Neutrophil (primary cell): ENCODE data around the gene HIVEP1.

Experiments used
- H3K27ac ChIP-seq: fragments of 200-600 bp; sonication (generic); 2 replicates; pipeline ENCODE4 v1.5.1; 2016; ENCODE audit warnings: mild to moderate bottlenecking, moderate library complexity
- H3K27me3 ChIP-seq: fragments of 200-600 bp; sonication (generic); 2 replicates; pipeline ENCODE4 v1.6.0; 2016; ENCODE audit warnings: mild to moderate bottlenecking
- H3K36me3 ChIP-seq: fragments of 200-600 bp; sonication (generic); 2 replicates; pipeline ENCODE4 v1.5.1; 2017
- H3K4me1 ChIP-seq, 2 experiments: fragments of 200-600 bp in 1 of 2; sonication (generic) in 1 of 2; 1 replicate in 1 of 2; 2 replicates in 1 of 2; pipeline versions ENCODE4 v1.5.1 to v1.6.1; 2013 to 2016; ENCODE audit warnings: low read depth in 1 of 2, low read length in 1 of 2, mild to moderate bottlenecking in 1 of 2, moderate library complexity in 1 of 2; ENCODE audit not compliant: control insufficient read depth in 1 of 2, insufficient read depth in 1 of 2
- H3K4me3 ChIP-seq, 2 experiments: fragments of 200-600 bp in 1 of 2; sonication (generic) in 1 of 2; 1 replicate in 1 of 2; 2 replicates in 1 of 2; pipeline ENCODE4 v1.5.1; 2013 to 2016; ENCODE audit warnings: low read depth in 1 of 2, low read length in 1 of 2, mild to moderate bottlenecking in 1 of 2, moderate library complexity in 1 of 2
- H3K9me3 ChIP-seq: fragments of 200-600 bp; sonication (generic); 2 replicates; pipeline ENCODE4 v1.5.1; 2016
- TF ChIP-seq, protein P1 (sequence below): fragments of 200-600 bp; sonication (generic); IDR thresholded peaks from 2 replicates; pipeline ENCODE4 v1.5.1; 2016; ENCODE audit warnings: antibody characterized with exemption

HIVEP1 gene

DNA sequence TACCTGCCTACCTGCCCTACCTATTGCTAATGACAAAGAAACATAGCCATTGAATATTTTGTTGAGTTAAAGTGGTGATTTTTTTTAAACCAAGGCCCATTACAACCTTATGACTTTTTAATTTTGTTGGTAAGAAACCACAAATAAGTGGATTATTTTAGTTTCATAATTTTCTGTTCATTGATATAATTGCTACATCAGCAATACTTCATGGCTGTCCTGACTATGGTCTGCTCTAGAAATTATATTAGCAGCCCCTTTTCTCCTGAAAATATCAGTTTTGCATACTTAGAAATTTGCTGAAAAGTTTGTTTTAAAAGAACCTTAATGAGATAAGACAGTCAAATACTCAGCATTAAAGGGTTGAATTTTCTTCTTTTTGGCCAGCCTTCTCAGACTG, 106.5 kb downstream of the HIVEP1 start:
- H3K27me3 ChIP-seq: no peaks in the 10 kb centered on the region
- H3K4me3 ChIP-seq: no peak overlapping the region
- H3K27ac ChIP-seq: no peak overlapping the region
- TF ChIP-seq, protein P1, sequence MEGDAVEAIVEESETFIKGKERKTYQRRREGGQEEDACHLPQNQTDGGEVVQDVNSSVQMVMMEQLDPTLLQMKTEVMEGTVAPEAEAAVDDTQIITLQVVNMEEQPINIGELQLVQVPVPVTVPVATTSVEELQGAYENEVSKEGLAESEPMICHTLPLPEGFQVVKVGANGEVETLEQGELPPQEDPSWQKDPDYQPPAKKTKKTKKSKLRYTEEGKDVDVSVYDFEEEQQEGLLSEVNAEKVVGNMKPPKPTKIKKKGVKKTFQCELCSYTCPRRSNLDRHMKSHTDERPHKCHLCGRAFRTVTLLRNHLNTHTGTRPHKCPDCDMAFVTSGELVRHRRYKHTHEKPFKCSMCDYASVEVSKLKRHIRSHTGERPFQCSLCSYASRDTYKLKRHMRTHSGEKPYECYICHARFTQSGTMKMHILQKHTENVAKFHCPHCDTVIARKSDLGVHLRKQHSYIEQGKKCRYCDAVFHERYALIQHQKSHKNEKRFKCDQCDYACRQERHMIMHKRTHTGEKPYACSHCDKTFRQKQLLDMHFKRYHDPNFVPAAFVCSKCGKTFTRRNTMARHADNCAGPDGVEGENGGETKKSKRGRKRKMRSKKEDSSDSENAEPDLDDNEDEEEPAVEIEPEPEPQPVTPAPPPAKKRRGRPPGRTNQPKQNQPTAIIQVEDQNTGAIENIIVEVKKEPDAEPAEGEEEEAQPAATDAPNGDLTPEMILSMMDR: no peak
- peaks cover 24% of the 10 kb centered on the region for H3K36me3 ChIP-seq
- H3K9me3 ChIP-seq: no peaks in the 10 kb centered on the region
- H3K4me1 ChIP-seq: no peaks in the 10 kb centered on the region

DNA sequence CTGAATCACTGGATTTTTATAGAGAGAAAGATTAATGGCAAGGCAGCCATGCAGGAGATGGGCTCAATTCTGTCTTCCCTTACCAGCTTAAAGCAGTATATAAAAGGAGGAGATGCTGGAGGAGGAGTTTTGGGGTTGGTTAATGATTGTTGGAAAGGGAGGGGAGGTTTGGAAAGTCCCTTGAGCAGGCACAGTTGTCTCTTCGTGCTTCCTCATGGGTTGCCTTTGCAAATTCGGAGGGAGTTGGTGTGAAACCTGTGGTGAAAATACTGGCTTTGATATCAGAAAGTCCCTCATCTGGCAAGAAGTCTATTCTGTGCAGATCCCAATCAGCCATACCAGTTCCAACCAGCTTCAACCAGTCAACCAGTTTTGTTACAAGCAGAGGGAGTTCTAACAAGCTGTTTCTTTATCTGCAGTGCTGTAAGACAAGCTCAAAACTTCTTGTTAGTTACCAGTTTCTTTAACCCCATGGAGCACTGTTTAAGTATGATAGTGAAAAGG, 107.0 kb downstream of the HIVEP1 start:
- Histone ChIP-seq H3K27me3 (no peaks in the 10 kb centered on the region), H3K4me1 (no peaks in the 10 kb centered on the region), H3K27ac (no peak overlapping the region), H3K36me3 (peaks cover 24% of the 10 kb centered on the region), H3K4me3 (no peak overlapping the region), H3K9me3 (no peaks in the 10 kb centered on the region)
- TF ChIP-seq, protein P1: no peak

DNA sequence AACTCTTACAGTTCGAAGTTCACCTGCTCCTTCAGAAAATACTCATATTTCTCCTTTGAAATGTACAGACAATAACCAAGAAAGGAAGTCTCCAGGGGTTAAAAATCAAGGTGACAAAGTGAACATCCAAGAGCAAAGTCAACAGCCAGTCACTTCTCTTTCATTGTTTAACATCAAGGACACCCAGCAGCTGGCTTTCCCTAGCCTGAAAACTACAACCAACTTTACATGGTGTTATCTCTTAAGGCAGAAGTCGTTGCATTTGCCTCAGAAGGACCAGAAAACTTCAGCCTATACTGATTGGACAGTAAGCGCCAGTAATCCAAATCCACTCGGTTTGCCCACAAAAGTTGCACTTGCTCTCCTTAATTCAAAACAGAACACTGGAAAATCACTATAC, 113.3 kb downstream of the HIVEP1 start:
- no peak overlapping the region for H3K27ac ChIP-seq
- peaks cover 20% of the 10 kb centered on the region for H3K36me3 ChIP-seq
- no peaks in the 10 kb centered on the region for H3K9me3 ChIP-seq
- no peaks in the 10 kb centered on the region for H3K27me3 ChIP-seq
- TF ChIP-seq, protein P1: no peak
- H3K4me3 ChIP-seq: no peak overlapping the region
- peaks cover 11 to 14% of the 10 kb centered on the region in 2 experiments for H3K4me1 ChIP-seq

DNA sequence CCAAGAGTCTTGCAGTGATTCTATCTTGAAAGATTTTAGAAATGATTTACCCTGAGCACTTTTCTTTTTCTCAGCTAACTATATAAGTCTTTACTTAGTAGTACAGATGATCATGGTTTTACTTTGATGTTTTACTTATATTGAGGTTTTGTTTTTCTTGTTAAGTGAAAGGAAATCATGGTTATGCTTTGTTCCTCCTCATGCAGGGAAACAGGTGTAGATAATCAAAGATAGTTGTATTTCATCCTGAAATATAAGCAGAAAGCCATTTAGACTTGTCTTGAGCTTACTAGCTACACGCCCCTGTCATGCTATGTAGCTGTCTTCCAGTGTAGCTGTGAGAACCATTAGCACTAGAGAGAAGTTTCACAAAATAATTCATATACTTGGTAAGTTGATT, 113.9 kb downstream of the HIVEP1 start:
- Histone ChIP-seq H3K36me3 (peaks cover 13% of the 10 kb centered on the region), H3K4me3 (no peak overlapping the region), H3K9me3 (no peaks in the 10 kb centered on the region), H3K4me1 (peaks cover 11 to 14% of the 10 kb centered on the region in 2 experiments), H3K27ac (no peak overlapping the region), H3K27me3 (no peaks in the 10 kb centered on the region)
- TF ChIP-seq, protein P1: no peak

DNA sequence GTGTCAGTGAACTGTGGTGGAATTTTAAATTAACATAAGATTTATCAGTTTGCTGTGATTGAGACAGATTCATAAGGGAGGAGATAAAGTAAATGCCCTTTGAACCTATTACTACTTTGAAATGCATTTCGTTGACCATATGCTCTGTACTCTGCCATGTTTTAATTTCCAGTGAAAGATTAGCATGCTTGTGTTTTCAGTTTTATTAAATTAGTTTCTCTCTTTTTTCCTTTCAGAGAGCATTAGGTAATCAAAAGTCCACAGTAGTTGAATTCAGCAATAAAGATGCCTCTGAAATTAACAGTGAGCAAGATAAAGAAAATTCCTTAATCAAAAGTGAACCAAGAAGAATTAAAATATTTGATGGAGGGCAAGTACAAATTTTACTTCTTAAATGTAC, 117.4 kb downstream of the HIVEP1 start:
- TF ChIP-seq, protein P1: no peak
- no peak overlapping the region for H3K27ac ChIP-seq
- no peak overlapping the region for H3K4me3 ChIP-seq
- H3K27me3 ChIP-seq: no peaks in the 10 kb centered on the region
- peaks cover 3% of the 10 kb centered on the region for H3K36me3 ChIP-seq
- H3K4me1 ChIP-seq: peaks cover 22 to 23% of the 10 kb centered on the region in 2 experiments
- no peaks in the 10 kb centered on the region for H3K9me3 ChIP-seq
